Right lobe of liver (tissue), 4 donors: ENCODE data around the gene MCTP2.

Experiments used
- CTCF ChIP-seq, 4 donors: fragments of 200-600 bp in 3 of 4; fragments of 450-650 bp in 1 of 4; IDR thresholded peaks; one replicate each; pipeline versions ENCODE4 v1.5.1 to v1.8.0; 2016 to 2022; ENCODE audit warnings: antibody characterized with exemption in 4 of 4, mild to moderate bottlenecking in 2 of 4
- POLR2A ChIP-seq: fragments of 450-650 bp; IDR thresholded peaks from one replicate; pipeline ENCODE4 v1.6.1; 2017; ENCODE audit warnings: antibody characterized with exemption, mild to moderate bottlenecking
- donor health status: DM: no; HTN: no; CAD: no.
- donor health status: DM: no; HTN: no; CAD: no.
- donor health status: DM: no; HTN: yes; CAD: no.

DNA sequence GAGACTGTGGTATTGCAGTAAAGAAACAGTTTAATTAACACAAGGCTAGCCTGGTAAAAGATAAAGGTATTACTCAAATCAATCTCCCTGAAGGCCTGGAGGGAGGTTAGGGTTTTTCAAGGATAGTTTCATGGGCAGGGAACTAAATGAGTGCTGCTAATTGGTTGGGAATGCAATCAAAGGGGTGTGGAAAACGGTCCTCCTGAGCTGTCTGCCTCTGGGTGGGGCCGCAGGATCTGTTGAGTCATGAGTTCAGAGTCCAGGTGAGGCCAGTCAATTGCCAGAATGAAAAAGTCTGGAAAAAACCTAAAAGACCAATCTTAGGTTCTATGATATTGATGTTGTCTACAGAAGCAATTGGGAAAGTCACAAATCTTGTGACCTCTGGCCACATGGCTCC is 293.2 kb downstream of the MCTP2 start:
- TF ChIP-seq CTCF (IDR thresholded peaks at IDR 0.05), result no peak
- no peak for TF ChIP-seq POLR2A
